SIG-M5 treated with dmso at 0.1 percent for 504 hours (cell line): ENCODE data around the gene SLC38A1.
"Not testable (repeated sequence)": the region's sequence is repeated elsewhere in the genome, so short reads cannot be mapped to it uniquely, and the experiment has no call there.

ENCODE experiments used
- DNase-seq: peaks from one replicate; lab custom pipeline; 2025; ENCODE audit not compliant: unreplicated experiment; lab: John Stamatoyannopoulos, UW

Gene SLC38A1

DNA sequence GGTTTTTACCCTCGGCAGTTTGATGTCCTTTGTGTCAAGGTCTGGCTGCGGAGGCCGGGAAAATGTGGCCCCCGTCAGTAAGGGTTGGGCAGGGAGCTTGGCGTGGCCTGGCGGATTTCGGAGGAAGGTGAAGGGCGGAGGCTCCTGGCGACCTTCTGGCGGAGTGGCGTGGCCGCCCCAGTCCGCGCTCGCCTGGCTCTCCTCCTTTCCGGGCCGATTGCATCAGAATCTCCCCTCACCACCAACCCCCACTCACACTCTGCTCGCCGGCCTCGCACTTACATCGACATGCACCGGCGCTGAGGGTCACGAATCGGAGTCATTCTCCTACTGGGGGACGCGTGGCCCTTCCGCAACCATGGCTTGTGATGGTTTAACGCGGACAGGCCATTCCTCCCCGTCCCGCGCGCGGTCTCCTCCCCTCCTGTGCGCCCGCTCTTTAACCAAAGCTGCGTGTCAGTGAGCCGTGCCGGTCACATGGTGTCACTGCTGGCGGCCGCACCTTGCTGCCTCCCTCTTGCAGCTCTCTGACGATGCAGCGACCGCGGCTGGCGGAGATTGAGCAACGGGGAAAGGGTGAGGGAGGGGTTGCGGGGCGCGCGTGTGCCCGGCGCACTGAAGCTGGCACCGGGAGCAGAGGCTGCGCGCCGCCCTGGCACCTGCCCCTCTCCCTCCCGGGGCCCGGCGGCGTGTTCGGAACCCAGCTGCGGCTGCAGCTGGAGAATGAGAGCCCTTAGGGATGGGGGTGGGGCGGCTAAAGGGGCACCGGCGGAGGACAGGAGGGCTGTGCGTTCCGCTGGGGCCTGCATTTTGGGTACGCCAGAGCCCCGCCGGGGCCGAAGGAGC is at the start of gene SLC38A1:
Gene SLC38A1 (minus strand): TSS at position 461 of the 846 bp plus-strand sequence. CDS start 29,243 bp downstream, outside the sequence.
- DNase-seq, result peak; percentile 74

DNA sequence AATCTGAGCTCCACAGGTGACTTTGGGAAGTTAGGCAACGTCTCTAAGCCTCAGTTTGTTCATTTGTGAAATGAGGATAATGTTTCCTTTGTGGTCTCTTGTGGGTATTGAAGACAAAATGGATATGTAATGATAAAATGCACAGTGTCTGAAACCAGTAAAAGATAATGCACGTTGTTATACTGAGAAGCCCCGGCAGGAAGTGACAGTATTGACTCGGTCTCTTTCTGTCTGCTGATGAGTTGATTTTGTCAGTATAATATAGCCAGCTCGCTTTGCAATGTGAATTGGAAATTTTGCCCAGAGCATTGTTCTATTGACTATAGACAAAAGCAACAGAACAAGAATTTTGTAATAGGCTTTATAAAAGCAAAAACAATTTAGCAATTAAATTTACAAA is 49.2 kb upstream of the SLC38A1 start:
- DNase-seq, result no peak

DNA sequence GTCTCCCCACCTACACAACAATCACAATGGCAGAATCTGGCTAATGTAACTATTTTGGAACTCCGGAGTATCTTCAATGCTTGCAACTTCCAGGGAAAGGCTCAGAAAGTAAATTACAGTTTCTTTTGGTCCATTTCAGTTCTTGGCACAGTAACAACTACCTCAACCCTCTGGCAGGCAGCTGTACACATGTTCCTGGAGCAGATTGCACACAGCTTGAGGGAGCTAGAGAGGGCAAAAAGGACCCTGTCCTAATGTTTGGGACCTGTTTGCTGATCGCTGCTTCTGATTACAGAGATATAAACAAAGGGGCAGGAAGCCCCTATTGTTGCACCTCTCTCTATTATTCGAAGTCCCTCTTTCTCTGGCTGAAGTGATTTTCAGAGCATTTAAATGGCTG is 35.2 kb upstream of the SLC38A1 start:
- no peak for DNase-seq

DNA sequence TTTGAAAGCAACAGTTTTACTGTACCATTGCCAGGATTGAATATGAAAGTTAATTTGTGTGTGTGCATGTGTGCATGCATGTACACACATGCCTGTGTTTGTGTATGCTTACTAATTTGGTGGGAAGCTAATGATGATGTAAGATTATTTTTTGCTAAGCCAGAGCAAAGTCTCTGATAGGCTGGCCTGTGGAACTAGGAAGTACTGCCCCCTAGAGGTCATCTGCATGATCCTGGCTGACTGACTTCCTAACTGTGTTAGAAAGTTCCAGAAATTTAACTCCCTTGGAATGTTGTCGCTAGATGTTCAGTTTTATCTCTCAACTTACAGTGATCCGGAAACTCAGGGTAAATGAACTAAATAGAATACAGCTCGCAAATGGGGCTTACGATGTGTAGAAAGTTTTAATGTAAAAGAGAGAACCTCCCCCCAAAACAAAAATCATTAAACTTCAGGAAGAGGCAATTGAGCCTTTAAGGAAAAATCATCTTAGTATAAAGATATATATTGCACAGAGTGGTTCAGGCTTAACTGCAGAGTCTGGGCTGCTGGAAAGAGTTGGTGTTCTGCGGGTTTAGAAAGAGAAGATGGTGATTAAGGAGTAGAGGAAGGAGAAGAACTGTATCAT is 34.3 kb upstream of the SLC38A1 start:
- peak; percentile 5 for DNase-seq

DNA sequence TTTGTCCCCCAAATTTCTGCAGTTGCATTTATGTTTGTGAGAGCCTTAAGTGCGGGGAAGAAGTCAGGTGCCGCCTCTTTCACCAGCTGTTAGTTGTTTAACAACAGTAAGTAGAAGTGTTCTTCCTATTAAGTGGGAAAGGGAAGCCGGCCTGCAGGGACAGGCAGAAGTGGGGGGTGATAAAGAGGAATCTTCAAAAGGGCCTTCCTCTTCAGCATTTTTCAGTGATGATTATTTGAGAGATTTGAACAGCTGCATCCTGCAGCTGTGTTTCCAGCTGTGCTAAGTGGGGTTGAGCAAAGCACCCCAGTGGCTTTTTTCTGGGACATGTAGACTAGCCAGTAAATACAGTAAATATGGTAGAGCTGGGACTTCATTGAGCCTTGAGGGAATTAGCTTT is 32.1 kb upstream of the SLC38A1 start:
- no peak for DNase-seq

DNA sequence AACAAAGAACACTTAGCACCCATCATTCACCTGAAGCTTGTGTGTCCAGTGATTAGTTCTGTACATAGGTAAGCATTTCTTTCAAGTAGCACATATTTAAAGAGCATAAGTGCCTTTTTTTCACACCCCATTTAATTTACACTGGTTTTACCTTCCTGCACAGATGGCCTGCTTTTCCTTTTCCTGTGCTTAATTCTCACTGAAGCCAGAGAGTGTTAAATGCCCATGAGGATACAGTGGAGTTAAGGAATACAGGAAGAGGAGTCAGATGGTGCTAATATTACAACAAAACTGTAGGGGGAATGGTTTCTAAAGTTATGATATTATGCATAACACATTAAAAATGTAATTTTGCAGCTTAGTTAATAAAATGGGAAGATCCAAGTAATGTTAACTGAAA is 31.0 kb upstream of the SLC38A1 start:
- DNase-seq, result no peak

DNA sequence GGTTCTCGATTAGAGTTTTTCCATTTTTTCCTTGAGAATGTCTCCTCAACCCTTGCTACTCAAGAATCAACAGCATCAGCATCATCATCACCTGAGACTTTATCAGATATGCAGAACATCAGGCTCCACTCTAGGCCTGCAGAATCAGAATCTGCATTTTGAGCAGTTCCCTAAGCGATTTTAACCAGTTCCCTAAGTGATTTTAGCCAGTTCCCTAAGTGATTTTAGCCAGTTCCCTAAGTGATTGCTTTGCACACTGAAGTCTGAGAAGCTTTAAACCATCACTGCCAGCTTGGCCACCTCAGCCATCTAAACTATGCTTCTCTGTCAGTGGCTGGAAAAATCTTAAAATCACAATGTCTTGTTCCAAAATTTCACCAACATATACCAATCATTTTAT is 29.4 kb upstream of the SLC38A1 start:
- DNase-seq, result no peak

DNA sequence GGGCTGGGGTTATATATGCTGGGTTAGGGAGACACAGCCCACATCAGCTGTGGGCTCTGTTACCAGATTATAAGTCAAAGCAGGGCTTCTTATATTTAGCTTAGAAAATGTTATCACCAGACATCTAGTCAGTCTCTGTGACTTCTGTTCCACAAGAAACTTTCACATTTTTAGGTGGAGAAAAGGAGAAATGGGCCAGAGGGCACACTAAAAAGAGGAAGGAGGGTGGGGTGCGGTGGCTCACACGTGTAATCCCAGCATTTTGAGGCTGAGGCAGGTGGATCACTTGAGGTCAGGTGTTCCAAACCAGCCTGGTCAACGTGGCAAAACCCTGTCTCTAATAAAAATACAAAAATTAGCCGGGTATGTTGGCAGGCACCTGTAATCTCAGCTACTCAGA is 28.0 kb upstream of the SLC38A1 start:
- no peak for DNase-seq

DNA sequence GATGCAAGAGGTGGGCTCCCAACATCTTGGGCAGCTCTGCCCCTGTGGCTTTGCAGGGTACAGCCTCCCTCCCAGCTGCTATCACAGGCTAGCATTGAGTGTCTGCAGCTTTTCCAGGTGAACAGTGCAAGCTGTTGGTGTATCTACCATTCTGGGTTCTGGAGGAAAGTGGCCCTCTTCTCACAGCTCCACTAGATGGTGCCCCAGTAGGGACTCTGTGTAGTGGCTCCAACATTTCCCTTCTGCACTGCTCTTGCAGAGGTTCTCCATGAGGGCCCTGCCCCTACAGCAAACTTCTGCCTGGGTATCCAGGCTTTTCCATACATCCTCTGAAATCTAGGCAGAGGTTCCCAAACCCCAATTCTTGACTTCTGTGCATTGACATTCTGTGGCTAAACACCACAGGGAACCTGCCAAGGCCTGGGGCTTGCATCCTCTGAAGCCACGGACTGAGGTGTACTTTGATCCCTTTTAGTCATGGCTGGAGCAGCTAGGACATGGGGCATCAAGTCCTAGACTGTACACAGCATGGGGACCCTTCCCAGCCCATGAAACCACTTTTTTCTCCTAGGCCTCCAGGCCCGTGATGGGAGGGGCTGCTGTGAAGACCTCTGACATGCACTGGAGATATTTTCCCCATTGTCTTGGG is 24.0 kb upstream of the SLC38A1 start:
- no peak for DNase-seq

DNA sequence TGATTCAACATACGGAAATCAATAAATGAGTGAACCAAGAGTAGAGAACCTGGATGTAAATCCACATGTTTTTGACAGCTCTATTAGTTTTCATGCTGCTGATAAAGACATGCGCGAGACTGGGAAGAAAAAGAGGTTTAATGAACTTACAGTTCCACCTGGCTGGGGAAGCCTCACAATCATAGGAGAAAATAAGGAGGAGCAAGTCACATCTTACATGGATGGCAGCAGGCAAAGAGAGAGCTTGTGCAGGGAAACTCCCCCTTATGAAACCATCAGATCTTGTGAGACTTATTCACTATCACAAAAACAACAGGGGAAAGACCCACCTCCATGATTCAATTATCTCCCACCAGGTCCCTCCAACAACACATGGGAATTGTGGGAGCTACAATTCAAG is 23.1 kb upstream of the SLC38A1 start:
- not testable (repeated sequence) for DNase-seq

DNA sequence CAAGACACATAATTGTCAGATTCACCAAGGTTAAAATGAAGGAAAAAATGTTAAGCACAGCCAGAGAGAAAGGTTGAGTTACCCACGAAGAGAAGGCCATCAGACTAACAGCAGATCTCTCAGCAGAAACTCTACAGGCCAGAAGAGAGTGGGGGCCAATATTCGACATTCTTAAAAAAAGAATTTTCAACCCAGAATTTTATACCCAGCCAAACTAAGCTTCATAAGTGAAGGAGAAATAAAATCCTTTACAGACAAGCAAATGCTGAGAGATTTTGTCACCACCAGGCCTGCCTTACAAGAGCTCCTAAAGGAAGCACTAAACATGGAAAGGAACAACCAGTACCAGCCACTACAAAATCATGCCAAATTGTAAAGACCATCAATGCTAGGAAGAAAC is 16.3 kb upstream of the SLC38A1 start:
- DNase-seq, result not testable (repeated sequence)

DNA sequence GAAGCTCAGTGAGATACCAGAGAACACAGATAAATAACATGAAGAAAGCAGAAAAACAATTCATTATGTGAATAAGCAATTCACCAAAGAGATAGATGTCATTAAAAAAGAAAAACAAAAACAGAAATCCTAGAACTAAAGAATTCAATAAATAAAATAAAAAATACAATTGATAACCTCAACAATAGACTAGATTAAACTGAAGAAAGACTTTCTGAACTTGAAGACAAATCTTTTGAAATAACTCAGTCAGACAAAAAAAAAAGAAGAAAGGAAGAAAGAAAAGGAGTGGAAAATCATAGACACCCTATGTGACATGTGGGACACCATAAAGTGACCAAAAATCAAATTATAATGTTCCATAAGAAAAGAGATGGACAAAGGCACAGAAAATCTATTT is 14.0 kb upstream of the SLC38A1 start:
- DNase-seq, result no peak

DNA sequence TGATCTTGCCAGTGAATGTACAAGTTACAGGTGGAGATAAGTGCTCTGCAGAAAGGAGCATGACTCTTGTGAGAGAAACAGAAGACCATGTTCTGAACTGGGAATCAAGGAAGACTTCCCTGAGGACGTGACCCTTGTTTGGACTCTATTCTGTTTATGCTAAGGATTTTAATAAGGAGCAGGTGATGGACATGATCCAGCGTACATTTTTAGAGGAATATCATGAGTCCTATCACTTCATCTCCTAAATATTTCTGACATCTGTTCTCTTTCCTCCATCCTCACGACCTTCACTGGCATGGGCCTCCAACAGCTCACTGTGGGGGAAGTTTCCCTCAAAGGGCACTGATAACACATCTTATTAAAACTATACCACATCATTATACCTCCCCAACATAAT is 7.9 kb upstream of the SLC38A1 start:
- no peak for DNase-seq

DNA sequence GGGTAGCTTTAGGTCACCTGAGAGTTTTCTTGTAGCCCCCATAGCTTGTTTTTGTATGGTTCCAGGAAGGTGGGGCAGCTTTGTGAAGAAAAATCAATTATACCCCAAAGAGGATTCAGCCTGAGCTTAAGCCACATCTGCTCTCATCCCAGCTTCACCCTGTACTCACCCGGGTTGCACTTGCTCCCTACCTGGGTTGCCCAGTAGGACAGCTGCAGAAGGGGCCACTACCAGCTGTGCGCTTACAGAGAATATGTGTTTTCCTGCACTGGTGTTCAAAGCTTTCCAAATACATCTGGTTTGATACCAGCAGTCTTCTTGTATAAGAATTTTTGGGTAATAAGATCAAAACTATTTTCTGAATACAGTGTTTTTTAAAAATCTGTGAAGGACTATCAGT is 3.0 kb upstream of the SLC38A1 start:
- DNase-seq, result no peak

DNA sequence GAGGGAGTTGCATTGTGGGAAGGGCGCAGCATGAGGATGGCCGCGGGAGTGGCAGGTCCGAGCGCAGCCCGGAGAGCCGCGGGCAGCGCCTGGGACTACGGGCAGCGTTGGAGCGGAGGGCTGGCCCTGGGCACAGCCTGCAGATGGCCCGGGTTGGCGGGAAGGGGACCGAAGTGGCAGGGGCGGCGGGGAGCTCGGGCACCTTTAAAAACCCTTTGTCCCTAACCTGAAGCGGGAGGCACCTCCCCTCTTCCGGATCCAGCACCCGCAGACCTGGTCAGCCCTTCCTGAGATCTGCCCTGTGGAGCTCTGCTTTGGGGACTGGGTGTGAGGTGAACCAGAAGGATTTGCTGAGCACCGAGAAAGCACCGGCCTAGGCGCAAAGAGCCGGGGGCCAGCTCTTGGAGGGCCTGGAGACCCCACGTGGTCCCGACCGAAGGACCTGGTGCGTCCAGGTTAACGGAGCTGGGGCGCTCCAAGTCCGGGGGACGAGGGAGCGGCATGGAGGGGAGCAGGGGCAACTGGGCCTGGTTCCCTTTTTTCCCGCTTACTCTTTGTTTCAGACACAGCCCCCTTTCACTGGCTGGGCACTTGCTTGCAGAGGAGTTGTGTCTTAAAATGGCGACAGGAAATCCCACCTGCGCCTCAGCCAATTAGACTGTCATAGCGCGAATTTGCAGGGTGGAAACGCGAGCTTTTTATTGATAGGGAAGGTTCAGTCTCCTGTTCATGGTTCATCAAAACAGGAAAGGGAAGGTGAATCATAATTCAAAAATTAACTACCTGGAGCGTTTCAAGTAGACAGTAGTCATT is 792 bp upstream of the SLC38A1 start:
- no peak for DNase-seq

DNA sequence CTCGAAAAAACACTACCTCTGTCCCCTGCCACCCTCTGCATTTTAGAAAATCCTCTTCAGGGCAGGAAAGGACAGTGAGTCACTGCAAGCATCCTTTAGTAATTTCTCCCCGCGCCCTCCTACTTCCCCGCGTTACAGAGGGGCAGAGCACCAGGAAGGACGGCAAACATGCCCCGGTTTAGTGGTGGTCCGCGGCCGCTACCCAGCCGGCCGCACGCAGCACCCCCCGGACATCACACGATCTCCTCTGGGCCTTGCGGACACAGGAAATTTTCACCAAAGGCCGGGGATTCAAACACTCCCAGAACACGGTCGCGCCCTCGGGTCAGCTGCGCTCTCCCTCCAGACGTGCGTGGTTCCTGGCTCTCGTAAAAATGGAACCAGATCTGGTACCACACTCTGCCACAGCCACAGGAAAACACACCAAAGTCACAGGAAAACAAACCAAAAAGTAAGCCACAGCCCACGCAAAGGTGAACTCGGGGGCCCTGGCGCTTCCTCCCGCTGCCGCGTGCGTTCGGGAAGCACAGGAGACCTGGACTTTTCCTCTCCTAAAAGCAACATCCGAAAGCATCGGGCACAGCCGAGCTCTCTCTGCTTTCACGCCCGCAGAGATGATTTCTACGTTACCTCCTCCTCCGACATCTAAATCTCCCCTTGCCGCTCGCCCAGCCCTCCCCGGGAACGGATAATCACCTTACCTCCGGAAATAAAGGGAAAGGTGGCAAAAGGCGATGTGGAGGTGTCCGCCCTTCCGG is 839 bp downstream of the SLC38A1 start:
- peak; percentile 28 for DNase-seq

DNA sequence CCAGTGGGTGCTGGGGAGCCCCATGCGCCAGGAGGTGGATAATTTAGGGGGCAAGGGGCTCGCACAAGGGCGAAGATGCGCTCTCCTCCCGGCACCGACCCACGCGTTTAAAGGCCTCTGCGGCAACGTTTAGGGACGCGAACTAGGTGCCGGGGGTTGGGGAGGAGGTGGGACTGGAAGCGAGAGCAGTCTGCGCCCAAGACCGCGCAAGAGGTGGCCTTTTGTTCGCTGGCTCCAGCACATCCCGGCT is 1.3 kb downstream of the SLC38A1 start:
- DNase-seq, result no peak

DNA sequence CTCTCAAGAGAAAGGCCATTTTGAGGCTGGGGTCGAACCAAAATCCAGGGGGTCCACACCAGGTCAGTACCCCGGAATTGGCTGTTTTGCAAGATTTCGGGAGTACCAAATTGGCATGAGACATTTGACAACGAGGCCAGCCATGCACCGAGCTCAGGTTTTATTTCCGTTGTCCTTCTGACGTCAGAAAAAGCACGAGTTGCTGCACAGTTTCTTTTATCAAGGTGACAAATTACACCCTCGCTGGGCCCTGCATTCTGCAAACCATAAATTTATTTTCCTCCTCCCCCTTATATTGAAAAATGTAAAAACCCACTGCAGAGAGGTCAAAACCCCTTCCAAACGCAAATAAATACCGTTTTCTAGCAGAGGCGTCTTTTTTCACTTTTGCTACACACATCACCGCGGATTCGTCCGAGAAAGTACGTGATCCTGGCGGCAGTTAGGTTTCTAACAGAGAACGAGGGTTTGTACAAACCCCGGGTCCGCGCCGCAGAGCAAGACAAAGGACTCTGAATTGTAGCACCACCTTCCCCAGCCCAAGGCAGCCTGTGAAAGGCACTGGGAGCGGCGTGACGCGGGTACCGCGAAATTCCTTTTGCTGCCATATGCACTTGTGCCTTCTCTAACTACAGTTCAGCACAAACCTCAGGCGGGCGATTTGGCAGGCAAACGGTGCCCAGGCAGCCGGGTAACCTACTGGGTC is 1.8 kb downstream of the SLC38A1 start:
- no peak for DNase-seq

DNA sequence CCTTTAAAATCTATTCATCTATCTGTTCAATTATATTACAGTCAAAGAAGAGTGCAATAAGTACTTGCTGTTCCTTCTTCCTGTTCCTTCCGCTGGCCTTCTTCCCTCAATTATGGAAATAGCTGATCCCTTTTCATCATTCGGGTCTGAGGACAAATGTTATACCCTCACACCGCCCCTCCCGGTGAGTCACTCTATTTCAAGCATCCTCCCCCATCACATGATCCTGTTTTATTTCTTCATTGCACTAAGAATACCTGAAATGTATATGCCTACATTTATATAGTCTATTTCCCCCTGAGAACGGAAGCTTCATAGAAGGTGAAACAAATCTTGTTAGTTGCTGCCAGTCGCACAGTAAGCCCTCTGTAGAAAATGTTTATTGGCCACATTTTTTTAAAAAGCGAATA is 2.5 kb downstream of the SLC38A1 start:
- DNase-seq, result peak; percentile 27

DNA sequence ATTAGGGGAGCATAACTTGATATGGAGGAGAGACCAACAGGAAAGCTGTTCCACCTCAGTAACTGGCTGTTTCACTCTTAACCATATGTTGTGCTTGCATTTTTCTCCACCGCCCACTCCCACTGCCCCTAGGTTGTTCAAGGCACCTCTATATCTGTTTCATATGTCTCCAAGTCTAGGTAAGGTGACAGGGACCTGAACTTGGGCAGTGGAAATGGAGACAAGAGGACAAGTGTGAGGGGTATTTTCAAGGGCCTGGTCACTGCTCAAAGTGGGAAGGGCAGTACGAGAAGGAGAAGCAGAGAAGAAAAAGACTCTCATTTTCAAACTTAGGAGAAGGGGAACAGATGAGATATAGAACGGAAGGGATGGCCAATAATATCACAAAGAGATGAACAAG is 3.1 kb downstream of the SLC38A1 start:
- no peak for DNase-seq
